ENCODE results near the gene TMEM132C.

Gene TMEM132C

GRCh38 chr12:128418944-128419343 lies 152.0 kb downstream of the TMEM132C start:
- no peak for DNase-seq (ENCODE audit: low read depth)

- no peak for DNase-seq (ENCODE audit: low read depth)
Observed at GRCh38 chr12:128420163-128420562, 153.2 kb downstream of the TMEM132C start.

GRCh38 chr12:128421375-128421774 lies 154.4 kb downstream of the TMEM132C start:
- DNase-seq (ENCODE audit: low read depth) = no peak

GRCh38 chr12:128423205-128423604 lies 156.2 kb downstream of the TMEM132C start:
- DNase-seq (ENCODE audit: low read depth) = no peak

GRCh38 chr12:128424931-128425431 lies 158.0 kb downstream of the TMEM132C start:
- no peak for DNase-seq (ENCODE audit: low read depth)

GRCh38 chr12:128425666-128426331 lies 158.8 kb downstream of the TMEM132C start:
- DNase-seq (ENCODE audit: low read depth) = no peak

- DNase-seq (ENCODE audit: low read depth) = no peak
Observed at GRCh38 chr12:128426511-128426910, 159.5 kb downstream of the TMEM132C start.

GRCh38 chr12:128439796-128440195 lies 172.8 kb downstream of the TMEM132C start:
- no peak for DNase-seq (ENCODE audit: low read depth)

GRCh38 chr12:128442096-128442495 lies 175.1 kb downstream of the TMEM132C start:
- DNase-seq (ENCODE audit: low read depth) = no peak

GRCh38 chr12:128444598-128444997 lies 177.6 kb downstream of the TMEM132C start:
- DNase-seq (ENCODE audit: low read depth) = no peak

- DNase-seq (ENCODE audit: low read depth) = no peak
Observed at GRCh38 chr12:128445415-128446127, 178.6 kb downstream of the TMEM132C start.

GRCh38 chr12:128449146-128449894 lies 182.3 kb downstream of the TMEM132C start:
- no peak for DNase-seq (ENCODE audit: low read depth)

GRCh38 chr12:128450810-128451209 lies 183.8 kb downstream of the TMEM132C start:
- no peak for DNase-seq (ENCODE audit: low read depth)

- DNase-seq (ENCODE audit: low read depth) = no peak
Observed at GRCh38 chr12:128455851-128456250, 188.9 kb downstream of the TMEM132C start.

GRCh38 chr12:128456922-128457321 lies 190.0 kb downstream of the TMEM132C start:
- no peak for DNase-seq (ENCODE audit: low read depth)

GRCh38 chr12:128458301-128458974 lies 191.5 kb downstream of the TMEM132C start:
- no peak for DNase-seq (ENCODE audit: low read depth)

GRCh38 chr12:128459067-128459466 lies 192.1 kb downstream of the TMEM132C start:
- no peak for DNase-seq (ENCODE audit: low read depth)

- no peak for DNase-seq (ENCODE audit: low read depth)
Observed at GRCh38 chr12:128463881-128464280, 196.9 kb downstream of the TMEM132C start.

- DNase-seq (ENCODE audit: low read depth) = no peak
Observed at GRCh38 chr12:128467882-128468281, 200.9 kb downstream of the TMEM132C start.

GRCh38 chr12:128468926-128469325 lies 202.0 kb downstream of the TMEM132C start:
- no peak for DNase-seq (ENCODE audit: low read depth)

- DNase-seq (ENCODE audit: low read depth) = no peak
Observed at GRCh38 chr12:128471491-128471890, 204.5 kb downstream of the TMEM132C start.

- no peak for DNase-seq (ENCODE audit: low read depth)
Observed at GRCh38 chr12:128474916-128475315, 207.9 kb downstream of the TMEM132C start.
